ENCODE results near the gene C1orf21.

C1orf21 gene

GRCh38 chr1:184646178-184646701 lies 259.4 kb downstream of the C1orf21 start:
- Histone ChIP-seq H3K4me3 (ENCODE audit: low read depth, low read length) (no peak overlapping the region), H3K4me1 (peaks cover 8% of the 10 kb centered on the region), H3K9me3 (no peaks in the 10 kb centered on the region), H3K36me3 (no peaks in the 10 kb centered on the region), H3K27me3 (no peaks in the 10 kb centered on the region)
- TF ChIP-seq CTCF (IDR thresholded peaks at IDR 0.05; ENCODE audit: low read depth, low read length) = no peak
- DNase-seq = no peak

- Histone ChIP-seq H3K27me3 (no peaks in the 10 kb centered on the region), H3K9me3 (no peaks in the 10 kb centered on the region), H3K36me3 (no peaks in the 10 kb centered on the region), H3K4me3 (ENCODE audit: low read depth, low read length) (no peak overlapping the region), H3K4me1 (peaks cover 8% of the 10 kb centered on the region)
- DNase-seq = no peak
- no peak for TF ChIP-seq CTCF (IDR thresholded peaks at IDR 0.05; ENCODE audit: low read depth, low read length)
Measured at GRCh38 chr1:184646824-184647223, 260.0 kb downstream of the C1orf21 start.

- Histone ChIP-seq H3K4me1 (peaks cover 8% of the 10 kb centered on the region), H3K27me3 (no peaks in the 10 kb centered on the region), H3K9me3 (no peaks in the 10 kb centered on the region; the same call in 1 of the 2 replicates), H3K36me3 (no peaks in the 10 kb centered on the region), H3K4me3 (ENCODE audit: low read depth, low read length) (no peak overlapping the region)
- DNase-seq = no peak
- TF ChIP-seq CTCF (IDR thresholded peaks at IDR 0.05; ENCODE audit: low read depth, low read length) = no peak
Measured at GRCh38 chr1:184647471-184647870, 260.6 kb downstream of the C1orf21 start.

- DNase-seq = no peak
- no peaks in the 10 kb centered on the region for H3K27me3 ChIP-seq
- peaks cover 8% of the 10 kb centered on the region for H3K4me1 ChIP-seq
- H3K4me3 ChIP-seq (ENCODE audit: low read depth, low read length) = no peak overlapping the region
- TF ChIP-seq CTCF (IDR thresholded peaks at IDR 0.05; ENCODE audit: low read depth, low read length) = no peak
- H3K9me3 ChIP-seq = no peaks in the 10 kb centered on the region; the same call in 1 of the 2 replicates
- H3K36me3 ChIP-seq = no peaks in the 10 kb centered on the region
Measured at GRCh38 chr1:184648160-184648855, 261.5 kb downstream of the C1orf21 start.

- no peaks in the 10 kb centered on the region; the same call in 1 of the 2 replicates for H3K9me3 ChIP-seq
- H3K36me3 ChIP-seq = no peaks in the 10 kb centered on the region
- TF ChIP-seq CTCF (IDR thresholded peaks at IDR 0.05; ENCODE audit: low read depth, low read length) = no peak
- peaks cover 6% of the 10 kb centered on the region for H3K4me1 ChIP-seq
- H3K27me3 ChIP-seq = no peaks in the 10 kb centered on the region
- no peak for DNase-seq
- H3K4me3 ChIP-seq (ENCODE audit: low read depth, low read length) = no peak overlapping the region
Measured at GRCh38 chr1:184648856-184649201, 262.0 kb downstream of the C1orf21 start.

GRCh38 chr1:184649451-184649888 lies 262.6 kb downstream of the C1orf21 start:
- Histone ChIP-seq H3K9me3 (no peaks in the 10 kb centered on the region; the same call in 1 of the 2 replicates), H3K27me3 (no peaks in the 10 kb centered on the region), H3K4me1 (peaks cover 6% of the 10 kb centered on the region), H3K36me3 (no peaks in the 10 kb centered on the region), H3K4me3 (ENCODE audit: low read depth, low read length) (no peak overlapping the region)
- TF ChIP-seq CTCF (IDR thresholded peaks at IDR 0.05; ENCODE audit: low read depth, low read length) = no peak
- no peak for DNase-seq
